GM23338 (cell line): ENCODE results near the gene HMGCL.

Experiments used
- EZH2 ChIP-seq: fragments of 200-600 bp; sonication (generic); IDR thresholded peaks from one replicate; pipeline ENCODE4 v1.8.0; 2017; ENCODE audit warnings: antibody characterized with exemption, mild to moderate bottlenecking, low read depth; ENCODE audit not compliant: unreplicated experiment
- EZH2phosphoT487 ChIP-seq: fragments of 200-600 bp; sonication (generic); IDR thresholded peaks from one replicate; pipeline ENCODE4 v1.8.1; 2018; ENCODE audit warnings: antibody characterized with exemption; ENCODE audit not compliant: unreplicated experiment
- POLR2AphosphoS5 ChIP-seq: IDR thresholded peaks from 2 replicates; pipeline ENCODE4 v1.6.1; 2016; ENCODE audit warnings: antibody characterized with exemption, low read depth
- ZNF114 ChIP-seq: fragments of 250-450 bp; sonication (Bioruptor Pico); IDR thresholded peaks from 2 replicates; pipeline ENCODE4 v1.5.0; 2020; ENCODE audit warnings: mild to moderate bottlenecking, moderate library complexity
- TF ChIP-seq, protein P1 (sequence below), 2 experiments: fragments of 200-600 bp in 1 of 2; sonication (generic) in 1 of 2; conservative IDR thresholded peaks; 2 replicates each; pipeline versions ENCODE4 v1.5.1 to v1.6.1; 2016 to 2017; ENCODE audit warnings: antibody characterized with exemption in 2 of 2, low read depth in 2 of 2, mild to moderate bottlenecking in 2 of 2, moderate library complexity in 1 of 2
- TF ChIP-seq, protein P2 (sequence below): IDR thresholded peaks from one replicate; pipeline ENCODE4 v1.6.1; 2018; ENCODE audit warnings: antibody characterized with exemption; ENCODE audit not compliant: unreplicated experiment
- TF ChIP-seq, protein P3 (sequence below): IDR thresholded peaks from 2 replicates; pipeline ENCODE4 v1.6.1; 2016; ENCODE audit warnings: antibody characterized with exemption

DNA sequence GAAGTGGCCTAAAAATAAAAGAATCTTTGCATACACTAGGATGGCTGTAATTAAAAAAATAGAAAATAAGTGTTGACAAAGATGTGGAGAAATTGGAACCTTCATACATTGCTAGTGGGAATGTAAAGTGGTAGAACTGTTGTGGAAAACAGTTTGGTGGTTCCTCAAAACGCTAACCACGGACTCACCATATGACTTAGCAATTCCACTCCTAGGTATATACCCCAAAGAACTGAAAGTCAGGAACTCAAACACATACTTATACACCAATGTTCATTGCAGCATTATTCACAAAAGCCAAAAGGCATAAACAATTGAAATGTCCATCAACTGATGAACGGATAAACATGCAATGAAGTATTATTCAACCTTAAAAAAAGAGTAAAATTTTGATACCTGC lies 10.8 kb upstream of the HMGCL start:
- TF ChIP-seq, protein P1, sequence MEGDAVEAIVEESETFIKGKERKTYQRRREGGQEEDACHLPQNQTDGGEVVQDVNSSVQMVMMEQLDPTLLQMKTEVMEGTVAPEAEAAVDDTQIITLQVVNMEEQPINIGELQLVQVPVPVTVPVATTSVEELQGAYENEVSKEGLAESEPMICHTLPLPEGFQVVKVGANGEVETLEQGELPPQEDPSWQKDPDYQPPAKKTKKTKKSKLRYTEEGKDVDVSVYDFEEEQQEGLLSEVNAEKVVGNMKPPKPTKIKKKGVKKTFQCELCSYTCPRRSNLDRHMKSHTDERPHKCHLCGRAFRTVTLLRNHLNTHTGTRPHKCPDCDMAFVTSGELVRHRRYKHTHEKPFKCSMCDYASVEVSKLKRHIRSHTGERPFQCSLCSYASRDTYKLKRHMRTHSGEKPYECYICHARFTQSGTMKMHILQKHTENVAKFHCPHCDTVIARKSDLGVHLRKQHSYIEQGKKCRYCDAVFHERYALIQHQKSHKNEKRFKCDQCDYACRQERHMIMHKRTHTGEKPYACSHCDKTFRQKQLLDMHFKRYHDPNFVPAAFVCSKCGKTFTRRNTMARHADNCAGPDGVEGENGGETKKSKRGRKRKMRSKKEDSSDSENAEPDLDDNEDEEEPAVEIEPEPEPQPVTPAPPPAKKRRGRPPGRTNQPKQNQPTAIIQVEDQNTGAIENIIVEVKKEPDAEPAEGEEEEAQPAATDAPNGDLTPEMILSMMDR (conservative IDR thresholded peaks at IDR 0.05; ENCODE audit: low read depth in 2 of 2), result no peak
- TF ChIP-seq EZH2phosphoT487 (no peak), POLR2AphosphoS5 (no peak), ZNF114 (no peak), EZH2 (no peak)
- TF ChIP-seq, protein P2, sequence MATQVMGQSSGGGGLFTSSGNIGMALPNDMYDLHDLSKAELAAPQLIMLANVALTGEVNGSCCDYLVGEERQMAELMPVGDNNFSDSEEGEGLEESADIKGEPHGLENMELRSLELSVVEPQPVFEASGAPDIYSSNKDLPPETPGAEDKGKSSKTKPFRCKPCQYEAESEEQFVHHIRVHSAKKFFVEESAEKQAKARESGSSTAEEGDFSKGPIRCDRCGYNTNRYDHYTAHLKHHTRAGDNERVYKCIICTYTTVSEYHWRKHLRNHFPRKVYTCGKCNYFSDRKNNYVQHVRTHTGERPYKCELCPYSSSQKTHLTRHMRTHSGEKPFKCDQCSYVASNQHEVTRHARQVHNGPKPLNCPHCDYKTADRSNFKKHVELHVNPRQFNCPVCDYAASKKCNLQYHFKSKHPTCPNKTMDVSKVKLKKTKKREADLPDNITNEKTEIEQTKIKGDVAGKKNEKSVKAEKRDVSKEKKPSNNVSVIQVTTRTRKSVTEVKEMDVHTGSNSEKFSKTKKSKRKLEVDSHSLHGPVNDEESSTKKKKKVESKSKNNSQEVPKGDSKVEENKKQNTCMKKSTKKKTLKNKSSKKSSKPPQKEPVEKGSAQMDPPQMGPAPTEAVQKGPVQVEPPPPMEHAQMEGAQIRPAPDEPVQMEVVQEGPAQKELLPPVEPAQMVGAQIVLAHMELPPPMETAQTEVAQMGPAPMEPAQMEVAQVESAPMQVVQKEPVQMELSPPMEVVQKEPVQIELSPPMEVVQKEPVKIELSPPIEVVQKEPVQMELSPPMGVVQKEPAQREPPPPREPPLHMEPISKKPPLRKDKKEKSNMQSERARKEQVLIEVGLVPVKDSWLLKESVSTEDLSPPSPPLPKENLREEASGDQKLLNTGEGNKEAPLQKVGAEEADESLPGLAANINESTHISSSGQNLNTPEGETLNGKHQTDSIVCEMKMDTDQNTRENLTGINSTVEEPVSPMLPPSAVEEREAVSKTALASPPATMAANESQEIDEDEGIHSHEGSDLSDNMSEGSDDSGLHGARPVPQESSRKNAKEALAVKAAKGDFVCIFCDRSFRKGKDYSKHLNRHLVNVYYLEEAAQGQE, result no peak
- TF ChIP-seq, protein P3, sequence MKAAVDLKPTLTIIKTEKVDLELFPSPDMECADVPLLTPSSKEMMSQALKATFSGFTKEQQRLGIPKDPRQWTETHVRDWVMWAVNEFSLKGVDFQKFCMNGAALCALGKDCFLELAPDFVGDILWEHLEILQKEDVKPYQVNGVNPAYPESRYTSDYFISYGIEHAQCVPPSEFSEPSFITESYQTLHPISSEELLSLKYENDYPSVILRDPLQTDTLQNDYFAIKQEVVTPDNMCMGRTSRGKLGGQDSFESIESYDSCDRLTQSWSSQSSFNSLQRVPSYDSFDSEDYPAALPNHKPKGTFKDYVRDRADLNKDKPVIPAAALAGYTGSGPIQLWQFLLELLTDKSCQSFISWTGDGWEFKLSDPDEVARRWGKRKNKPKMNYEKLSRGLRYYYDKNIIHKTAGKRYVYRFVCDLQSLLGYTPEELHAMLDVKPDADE, result no peak
